B cell (primary cell): ENCODE measurements around the gene LCN10. TPM values are rescaled to one million over a fixed set of nuclear protein-coding genes. Genes with fewer than 3 reads are reported as not detected.
A peak's percentile ranks its signal among the peaks of the same experiment; 100 is the strongest.

Experiments
- ATAC-seq: fragments of 200-7000 bp; cut with Tn5 transposase; one replicate; pipeline ENCODE4 v1.10.0; 2021; ENCODE audit warnings: low read depth, mild to moderate bottlenecking, moderate number of reproducible peaks, moderate library complexity
- CTCF ChIA-PET: fragments of 350-600 bp; sonication (Branson Sonifier 250); formaldehyde crosslinking; loops from one replicate; lab custom pipeline; 2021; ENCODE audit warnings: antibody characterized with exemption, inconsistent platforms; lab: Charles Lee
- POLR2A ChIA-PET: fragments of 350-600 bp; sonication (Branson Sonifier 250); formaldehyde crosslinking; loops from one replicate; lab custom pipeline; 2021; ENCODE audit warnings: antibody characterized with exemption; lab: Charles Lee
- DNase-seq: peaks from one replicate; pipeline ENCODE4 v3.0.0; 2013
- H2AFZ ChIP-seq: 2 replicates; pipeline ENCODE4 v1.6.1; 2012; ENCODE audit warnings: mild to moderate bottlenecking, low read depth, low read length; ENCODE audit not compliant: insufficient read depth, poor library complexity, severe bottlenecking
- H3K27ac ChIP-seq, 2 donors: 1 replicate in 1 of 2; 2 replicates in 1 of 2; pipeline ENCODE4 v1.5.1; 2012 to 2013; ENCODE audit warnings: low read length in 2 of 2, mild to moderate bottlenecking in 2 of 2, moderate library complexity in 1 of 2
- H3K27me3 ChIP-seq, 4 experiments: fragments of 200-600 bp in 1 of 4; sonication (generic) in 1 of 4; replicated peaks in 1 of 4; 1 replicate in 2 of 4; 2 replicates in 2 of 4; pipeline versions ENCODE4 v1.6.1 to v1.7.0; 2013 to 2016; ENCODE audit warnings: low read length in 3 of 4, mild to moderate bottlenecking in 2 of 4, mixed read lengths in 1 of 4, moderate library complexity in 1 of 4; ENCODE audit not compliant: insufficient read depth in 4 of 4, control insufficient read depth in 3 of 4; ENCODE audit errors: control extremely low read depth in 1 of 4
- H3K36me3 ChIP-seq, 2 experiments: replicated peaks in 1 of 2; 1 replicate in 1 of 2; 2 replicates in 1 of 2; pipeline versions ENCODE4 v1.6.1 to v1.7.1; 2013; ENCODE audit warnings: low read length in 1 of 2; ENCODE audit not compliant: insufficient read depth in 2 of 2, control insufficient read depth in 1 of 2; ENCODE audit errors: control extremely low read depth in 1 of 2, extremely low read depth in 1 of 2
- H3K4me1 ChIP-seq, 2 donors: fragments of 200-600 bp in 1 of 2; sonication (generic) in 1 of 2; 1 replicate in 1 of 2; 2 replicates in 1 of 2; pipeline versions ENCODE4 v1.5.1 to v1.6.1; 2013 to 2017; ENCODE audit warnings: low read length in 2 of 2; ENCODE audit not compliant: control insufficient read depth in 2 of 2, insufficient read depth in 2 of 2
- H3K4me2 ChIP-seq: replicated peaks from 2 replicates; pipeline ENCODE3; 2012; ENCODE audit warnings: mild to moderate bottlenecking, low read depth, low read length; ENCODE audit not compliant: poor library complexity, severe bottlenecking
- H3K4me3 ChIP-seq, 5 experiments: fragments of 200-600 bp in 1 of 5; sonication (generic) in 1 of 5; 1 replicate in 3 of 5; 2 replicates in 2 of 5; pipeline versions ENCODE4 v1.5.1 to v1.7.0; 2011 to 2016; ENCODE audit warnings: low read length in 4 of 5, mild to moderate bottlenecking in 4 of 5, low read depth in 2 of 5, control low read depth in 1 of 5, moderate library complexity in 1 of 5; ENCODE audit not compliant: insufficient read depth in 1 of 5; ENCODE audit errors: control extremely low read depth in 1 of 5, extremely low read depth in 1 of 5
- H3K79me2 ChIP-seq: fragments of 200-600 bp; sonication (generic); one replicate; pipeline ENCODE4 v1.6.0; 2016; ENCODE audit warnings: low read length; ENCODE audit not compliant: control insufficient read depth, insufficient read depth
- H3K9ac ChIP-seq: fragments of 200-600 bp; sonication (generic); 2 replicates; pipeline ENCODE4 v1.6.1; 2017; ENCODE audit warnings: mild to moderate bottlenecking, low read length, moderate library complexity
- H3K9me3 ChIP-seq, 3 donors: one replicate each; pipeline versions ENCODE4 v1.6.1 to v1.7.1; 2013; ENCODE audit warnings: low read length in 2 of 3; ENCODE audit not compliant: control insufficient read depth in 2 of 3, insufficient read depth in 1 of 3; ENCODE audit errors: control extremely low read depth in 1 of 3
- H4K20me1 ChIP-seq: 2 replicates; pipeline ENCODE4 v1.6.0; 2012; ENCODE audit warnings: mild to moderate bottlenecking, low read length; ENCODE audit not compliant: insufficient read depth, control insufficient read depth, poor library complexity, severe bottlenecking
- H3K27ac Mint-ChIP-seq: one replicate; pipeline ENCODE4 v1.8.0; 2021; ENCODE audit warnings: mixed read lengths
- H3K27me3 Mint-ChIP-seq: one replicate; pipeline ENCODE4 v1.8.0; 2021; ENCODE audit warnings: mixed read lengths
- H3K4me1 Mint-ChIP-seq: one replicate; pipeline ENCODE4 v1.8.0; 2021; ENCODE audit warnings: mixed read lengths
- H3K4me3 Mint-ChIP-seq: one replicate; pipeline ENCODE4 v1.8.0; 2021; ENCODE audit warnings: mixed read lengths
- H3K9me3 Mint-ChIP-seq: one replicate; pipeline ENCODE4 v1.8.0; 2022; ENCODE audit warnings: mixed read lengths; ENCODE audit not compliant: insufficient read depth
- EZH2 ChIP-seq: IDR thresholded peaks from 2 replicates; pipeline ENCODE4 v1.6.1; 2012; ENCODE audit warnings: borderline replicate concordance, low read depth, mild to moderate bottlenecking, moderate library complexity, low read length; ENCODE audit not compliant: insufficient read depth, poor library complexity, severe bottlenecking
- WGBS: methylation state at CpG from one replicate; pipeline ENCODE4 v1.1.5; 2013; ENCODE audit warnings: missing lambda C conversion rate; ENCODE audit not compliant: insufficient coverage; 5-methylcytosine and 5-hydroxymethylcytosine counted together
- intact Hi-C: fragments of 100-400 bp; cut with micrococcal nuclease; formaldehyde crosslinking; loops from one replicate; pipeline ENCODE4 v1.10.0; 2022
- polyA plus RNA-seq: library from polyadenylated mRNA; depleted of rRNA; stranded (reverse); fragments of >200 nt; gene quantifications from 2 replicates; pipeline ENCODE4 v1.2.3, GENCODE V29; 2012
- small RNA-seq: library from RNA; depleted of rRNA; stranded (forward); fragments of <200 nt; gene quantifications from one replicate; pipeline ENCODE3, GENCODE V24; 2012; ENCODE audit warnings: low replicate concordance, low read depth; ENCODE audit not compliant: insufficient read length
- total RNA-seq, 2 donors: library from RNA; stranded (reverse); fragments of 120-200 nt in 1 of 2; gene quantifications; 1 replicate in 1 of 2; 2 replicates in 1 of 2; pipeline versions ENCODE4 v1.2.3 to v1.2.4, GENCODE V29; 2013 to 2022
- TF ChIP-seq, protein P1 (sequence below): fragments of 200-600 bp; IDR thresholded peaks from one replicate; pipeline ENCODE4 v1.8.0; 2022; ENCODE audit warnings: antibody characterized with exemption, mild to moderate bottlenecking

LCN10 gene
- total and polyA plus RNA-seq, 2 donors (not counting 1 experiment from before 2014, with no cell fraction given): 76.3 to 93.0 TPM

DNA sequence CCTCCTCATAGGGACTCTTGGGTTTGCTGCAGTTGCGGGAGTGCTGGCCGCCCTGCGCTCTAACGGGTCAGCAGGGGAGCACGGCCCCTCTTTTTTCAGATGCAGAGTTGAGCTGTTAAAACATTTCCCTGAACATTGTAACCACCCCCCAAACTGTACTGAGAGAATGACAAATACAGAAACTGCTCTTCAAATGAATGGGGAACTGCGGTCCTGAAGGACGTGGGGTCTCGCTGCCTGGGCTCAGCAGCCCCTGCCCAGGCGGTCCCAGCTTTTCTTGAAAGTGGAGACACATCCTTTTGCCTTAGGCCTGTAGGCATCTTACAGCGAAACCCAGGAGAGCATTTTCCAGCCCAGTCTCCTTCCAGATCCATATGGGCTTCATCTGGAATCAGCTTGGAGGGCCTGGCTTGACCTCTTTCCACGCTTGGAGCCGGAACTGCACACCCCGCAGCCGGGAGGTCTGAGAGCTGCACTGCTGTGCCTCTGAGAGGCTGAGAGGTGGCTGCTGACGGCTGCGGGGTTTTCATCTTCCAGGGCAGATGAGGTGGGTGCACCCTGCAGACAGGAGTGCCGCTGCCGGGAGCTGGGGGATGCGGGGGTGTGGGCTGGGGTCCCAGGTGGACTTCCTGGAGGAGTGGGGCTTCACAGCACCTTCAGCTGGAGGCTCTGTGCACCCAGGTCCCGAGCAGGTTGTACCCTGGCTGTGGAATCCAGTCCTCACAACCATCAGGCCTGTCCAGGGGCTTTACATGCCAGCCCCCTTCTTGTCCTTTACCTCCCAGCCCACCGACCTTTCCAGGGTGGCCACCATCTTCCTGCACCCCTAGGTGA, 54.2 kb downstream of the LCN10 start:
- Histone ChIP-seq H3K27me3 (no peaks in the 10 kb centered on the region), H3K36me3 (no peaks in the 10 kb centered on the region), H3K4me3 (peak overlapping the region in 1 of 5 experiments; percentile 42), H3K9ac (no peak overlapping the region), H3K4me2 (peak overlapping the region; percentile 97), H3K79me2 (peaks cover 20% of the 10 kb centered on the region), H3K4me1 (peaks cover 14 to 22% of the 10 kb centered on the region in 2 donors), H3K9me3 (peaks cover 0 to 9% (median 0%) of the 10 kb centered on the region in 3 donors), H4K20me1 (peaks cover 31% of the 10 kb centered on the region), H3K27ac (no peak overlapping the region), H2AFZ (no peak overlapping the region)
- ATAC-seq (no peak), DNase-seq (no peak)
- Mint-ChIP-seq H3K4me1 (peaks cover 14% of the 10 kb centered on the region), H3K4me3 (peak overlapping the region; percentile 74), H3K9me3 (no peaks in the 10 kb centered on the region), H3K27ac (peak overlapping the region; percentile 77), H3K27me3 (peaks cover 6% of the 10 kb centered on the region)
- WGBS: 64% methylated on average over 15 of the region's 21 CpGs
- TF ChIP-seq, protein P1, sequence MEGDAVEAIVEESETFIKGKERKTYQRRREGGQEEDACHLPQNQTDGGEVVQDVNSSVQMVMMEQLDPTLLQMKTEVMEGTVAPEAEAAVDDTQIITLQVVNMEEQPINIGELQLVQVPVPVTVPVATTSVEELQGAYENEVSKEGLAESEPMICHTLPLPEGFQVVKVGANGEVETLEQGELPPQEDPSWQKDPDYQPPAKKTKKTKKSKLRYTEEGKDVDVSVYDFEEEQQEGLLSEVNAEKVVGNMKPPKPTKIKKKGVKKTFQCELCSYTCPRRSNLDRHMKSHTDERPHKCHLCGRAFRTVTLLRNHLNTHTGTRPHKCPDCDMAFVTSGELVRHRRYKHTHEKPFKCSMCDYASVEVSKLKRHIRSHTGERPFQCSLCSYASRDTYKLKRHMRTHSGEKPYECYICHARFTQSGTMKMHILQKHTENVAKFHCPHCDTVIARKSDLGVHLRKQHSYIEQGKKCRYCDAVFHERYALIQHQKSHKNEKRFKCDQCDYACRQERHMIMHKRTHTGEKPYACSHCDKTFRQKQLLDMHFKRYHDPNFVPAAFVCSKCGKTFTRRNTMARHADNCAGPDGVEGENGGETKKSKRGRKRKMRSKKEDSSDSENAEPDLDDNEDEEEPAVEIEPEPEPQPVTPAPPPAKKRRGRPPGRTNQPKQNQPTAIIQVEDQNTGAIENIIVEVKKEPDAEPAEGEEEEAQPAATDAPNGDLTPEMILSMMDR: no peak
- no peak for TF ChIP-seq EZH2
- ChIA-PET CTCF (interaction anchor here (1.1 to 2.1 kb wide), 2 partner anchors 39 to 40 kb away, joined by 4 to 6 read pairs; no protein-coding TSS in a partner anchor), POLR2A (interaction anchor here (0.6 to 1.0 kb wide), 2 partner anchors 12 to 72 kb away, joined by 3 to 5 read pairs; no protein-coding TSS in a partner anchor)
- intact Hi-C loops: no loop called here

Small RNA genes within 50 kb of the gene (small RNA-seq; reads per million reads assigned to genes)
- gene ATP6V1G1P3 (not detected), gene MIR6722 (not detected)

Other genes starting within 250 kb of the LCN10 start
- 38.5 and 40.6 TPM in 2 replicates for gene NOTCH1, start 196.9 kb downstream of the LCN10 start, total RNA-seq
- gene NOTCH1, start 196.9 kb downstream of the LCN10 start, polyA plus RNA-seq: 16.6 and 19.6 TPM in 2 replicates
- gene EGFL7, start 80.0 kb downstream of the LCN10 start, total RNA-seq: 0.34 TPM in 1 of 2 replicates, not detected in the other
- gene EGFL7, start 80.0 kb downstream of the LCN10 start, polyA plus RNA-seq: 0.13 TPM in 1 of 2 replicates, not detected in the other
- 25.1 and 32.7 TPM in 2 replicates for gene AGPAT2, start 55.5 kb downstream of the LCN10 start, total RNA-seq
- gene AGPAT2, start 55.5 kb downstream of the LCN10 start, polyA plus RNA-seq: 28.4 and 30.8 TPM in 2 replicates
- gene DIPK1B, start 30.4 kb downstream of the LCN10 start, total RNA-seq: 9.2 and 9.6 TPM in 2 replicates
- gene DIPK1B, start 30.4 kb downstream of the LCN10 start, polyA plus RNA-seq: 9.6 and 49.8 TPM in 2 replicates
- gene LCN6, start 5.6 kb upstream of the LCN10 start, total RNA-seq: not detected in 2 replicates
- 0.18 and 0.52 TPM in 2 replicates for gene LCN6, start 5.6 kb upstream of the LCN10 start, polyA plus RNA-seq
- gene LCN8, start 15.3 kb upstream of the LCN10 start, total RNA-seq: 59.7 and 60.9 TPM in 2 replicates
- gene LCN8, start 15.3 kb upstream of the LCN10 start, polyA plus RNA-seq: 2.8 and 4.1 TPM in 2 replicates
- not detected in 2 replicates for gene LCN15, start 21.6 kb upstream of the LCN10 start, total RNA-seq
- not detected in 2 replicates for gene LCN15, start 21.6 kb upstream of the LCN10 start, polyA plus RNA-seq
- gene TMEM141, start 48.4 kb upstream of the LCN10 start, total RNA-seq: 35.7 and 39.1 TPM in 2 replicates
- 32.4 and 60.8 TPM in 2 replicates for gene TMEM141, start 48.4 kb upstream of the LCN10 start, polyA plus RNA-seq
- gene CCDC183, start 53.4 kb upstream of the LCN10 start, total RNA-seq: 1.0 and 1.8 TPM in 2 replicates
- 4.0 and 4.9 TPM in 2 replicates for gene CCDC183, start 53.4 kb upstream of the LCN10 start, polyA plus RNA-seq
- 70.5 and 72.3 TPM in 2 replicates for gene RABL6, start 65.0 kb upstream of the LCN10 start, total RNA-seq
- gene RABL6, start 65.0 kb upstream of the LCN10 start, polyA plus RNA-seq: 32.2 and 33.6 TPM in 2 replicates
- 2.3 and 2.9 TPM in 2 replicates for gene AJM1, start 99.5 kb upstream of the LCN10 start, total RNA-seq
- gene AJM1, start 99.5 kb upstream of the LCN10 start, polyA plus RNA-seq: 1.2 and 1.7 TPM in 2 replicates
- gene PHPT1, start 106.5 kb upstream of the LCN10 start, total RNA-seq: 33.1 and 36.5 TPM in 2 replicates
- 21.9 and 37.2 TPM in 2 replicates for gene PHPT1, start 106.5 kb upstream of the LCN10 start, polyA plus RNA-seq
- gene MAMDC4, start 109.4 kb upstream of the LCN10 start, total RNA-seq: 5.4 and 7.6 TPM in 2 replicates
- gene MAMDC4, start 109.4 kb upstream of the LCN10 start, polyA plus RNA-seq: 5.3 and 6.8 TPM in 2 replicates
- gene EDF1, start 123.4 kb upstream of the LCN10 start, total RNA-seq: 259 and 261 TPM in 2 replicates
- 317 and 360 TPM in 2 replicates for gene EDF1, start 123.4 kb upstream of the LCN10 start, polyA plus RNA-seq
- 54.5 and 55.4 TPM in 2 replicates for gene TRAF2, start 143.6 kb upstream of the LCN10 start, total RNA-seq
- gene TRAF2, start 143.6 kb upstream of the LCN10 start, polyA plus RNA-seq: 25.5 and 35.5 TPM in 2 replicates
- 99.6 and 102 TPM in 2 replicates for gene FBXW5, start 201.8 kb upstream of the LCN10 start, total RNA-seq
- gene FBXW5, start 201.8 kb upstream of the LCN10 start, polyA plus RNA-seq: 156 and 195 TPM in 2 replicates
- gene C8G, start 202.3 kb upstream of the LCN10 start, total RNA-seq: 1.7 and 2.8 TPM in 2 replicates
- 0.65 and 2.8 TPM in 2 replicates for gene C8G, start 202.3 kb upstream of the LCN10 start, polyA plus RNA-seq
- gene LCN12, start 209.3 kb upstream of the LCN10 start, total RNA-seq: 1.9 and 2.6 TPM in 2 replicates
- gene LCN12, start 209.3 kb upstream of the LCN10 start, polyA plus RNA-seq: 1.5 and 2.4 TPM in 2 replicates
- not detected in 2 replicates for gene PTGDS, start 234.6 kb upstream of the LCN10 start, total RNA-seq
- 0.13 and 0.25 TPM in 2 replicates for gene PTGDS, start 234.6 kb upstream of the LCN10 start, polyA plus RNA-seq
- gene LCNL1, start 240.1 kb upstream of the LCN10 start, total RNA-seq: not detected in 2 replicates
- 0.06 TPM in 1 of 2 replicates, not detected in the other for gene LCNL1, start 240.1 kb upstream of the LCN10 start, polyA plus RNA-seq
- 73.0 and 74.8 TPM in 2 replicates for gene PAXX, start 249.5 kb upstream of the LCN10 start, total RNA-seq
- 126 and 167 TPM in 2 replicates for gene PAXX, start 249.5 kb upstream of the LCN10 start, polyA plus RNA-seq